HepG2 (cell line): ENCODE data around the gene COL4A6. TPM values are rescaled to one million over a fixed set of nuclear protein-coding genes. Genes with fewer than 3 reads are reported as not detected.

Experiments
- ETV5 ChIP-seq: IDR thresholded peaks from 2 replicates; pipeline ENCODE4 v1.6.1; 2018; ENCODE audit warnings: missing biosample characterization, missing genetic modification reagents, inconsistent platforms, borderline replicate concordance
- FOXA3 ChIP-seq: IDR thresholded peaks from 2 replicates; pipeline ENCODE4 v1.6.1; 2016; ENCODE audit warnings: missing genetic modification reagents, missing compliant biosample characterization
- FOXJ3 ChIP-seq: sonication (generic); formaldehyde crosslinking; IDR thresholded peaks from 2 replicates; pipeline ENCODE4 v1.4.0; 2020; ENCODE audit warnings: missing genetic modification reagents, mild to moderate bottlenecking, borderline replicate concordance
- KAT8 ChIP-seq: IDR thresholded peaks from 2 replicates; pipeline ENCODE4 v1.6.1; 2016; ENCODE audit warnings: missing genetic modification reagents, missing compliant biosample characterization
- MED1 ChIP-seq: sonication (generic); formaldehyde crosslinking; IDR thresholded peaks from 2 replicates; pipeline ENCODE4 v1.4.0; 2020; ENCODE audit warnings: missing genetic modification reagents
- SAP130 ChIP-seq: IDR thresholded peaks from 2 replicates; pipeline ENCODE4 v1.6.1; 2016; ENCODE audit warnings: low read depth
- SOX13 ChIP-seq, 3 experiments: fragments of 450-650 bp in 1 of 3; sonication (generic) in 1 of 3; formaldehyde crosslinking in 1 of 3; IDR thresholded peaks in 2 of 3; conservative IDR thresholded peaks in 1 of 3; 2 replicates each; pipeline versions ENCODE4 v1.5.0 to v1.6.1; 2016 to 2020; ENCODE audit warnings: antibody characterized with exemption in 1 of 3, mild to moderate bottlenecking in 1 of 3, missing compliant biosample characterization in 1 of 3, missing genetic modification reagents in 1 of 3, moderate library complexity in 1 of 3
- ZBTB20 ChIP-seq: sonication (generic); formaldehyde crosslinking; IDR thresholded peaks from 2 replicates; pipeline ENCODE4 v1.8.1; 2023; ENCODE audit warnings: missing genetic modification reagents, low read depth, mild to moderate bottlenecking, borderline replicate concordance
- ZFX ChIP-seq: sonication (generic); formaldehyde crosslinking; IDR thresholded peaks from 2 replicates; pipeline ENCODE4 v1.4.0; 2020; ENCODE audit warnings: mild to moderate bottlenecking, low read depth, missing genetic modification reagents, moderate library complexity
- ZNF317 ChIP-seq: sonication (generic); formaldehyde crosslinking; IDR thresholded peaks from 2 replicates; pipeline ENCODE4 v1.5.0; 2020; ENCODE audit warnings: mild to moderate bottlenecking, missing genetic modification reagents
- ZNF614 ChIP-seq: IDR thresholded peaks from 2 replicates; pipeline ENCODE4 v1.6.1; 2018; ENCODE audit warnings: missing biosample characterization, missing genetic modification reagents, inconsistent platforms, borderline replicate concordance
- ZNF775 ChIP-seq: sonication (generic); formaldehyde crosslinking; IDR thresholded peaks from 2 replicates; pipeline ENCODE4 v1.4.0; 2020; ENCODE audit warnings: missing genetic modification reagents, mild to moderate bottlenecking, moderate library complexity, borderline replicate concordance
- ZSCAN30 ChIP-seq: sonication (generic); formaldehyde crosslinking; IDR thresholded peaks from 2 replicates; pipeline ENCODE4 v1.5.0; 2020; ENCODE audit warnings: mild to moderate bottlenecking, missing genetic modification reagents
- polyA plus RNA-seq, 8 experiments: library from polyadenylated mRNA; depleted of rRNA in 3 of 8; stranded (reverse) in 7 of 8; unstranded in 1 of 8; fragments of >200 nt; fragmentation: Illumina TruSeq in 4 of 8; extraction: Trizol in 4 of 8; gene quantifications; 2 replicates each; pipeline versions ENCODE4 v1.2.1 to v1.2.3, GENCODE V29; 2011 to 2016; ENCODE audit warnings: low read depth in 4 of 8, missing spikeins in 1 of 8, mixed read lengths in 1 of 8; ENCODE audit not compliant: insufficient read depth in 1 of 8
- total RNA-seq, 5 experiments: library from RNA; depleted of rRNA; stranded (reverse); fragments of >200 nt; fragmentation: Illumina TruSeq; extraction: Trizol; gene quantifications; 2 replicates each; pipeline ENCODE4 v1.2.3, GENCODE V29; 2016; ENCODE audit warnings: low read depth in 1 of 5
- TF ChIP-seq, protein P1 (sequence below): sonication (generic); formaldehyde crosslinking; IDR thresholded peaks from 2 replicates; pipeline ENCODE4 v1.9.0; 2021; ENCODE audit warnings: mild to moderate bottlenecking, missing genetic modification reagents
- TF ChIP-seq, protein P2 (sequence below): sonication (generic); formaldehyde crosslinking; IDR thresholded peaks from 2 replicates; pipeline ENCODE4 v1.5.1; 2020; ENCODE audit warnings: missing genetic modification reagents, mild to moderate bottlenecking, borderline replicate concordance
- TF ChIP-seq, protein P3 (sequence below): IDR thresholded peaks from 2 replicates; pipeline ENCODE4 v1.6.1; 2016; ENCODE audit warnings: mild to moderate bottlenecking
- TF ChIP-seq, protein P4 (sequence below): sonication (generic); formaldehyde crosslinking; IDR thresholded peaks from 2 replicates; pipeline ENCODE4 v1.5.1; 2020; ENCODE audit warnings: mild to moderate bottlenecking, moderate library complexity, missing genetic modification reagents

The COL4A6 gene
- total and polyA plus RNA-seq, 2 of the 13 experiments (the other 11 are each of a cell fraction or from before 2014, with no cell fraction given): 4.5 to 8.2 TPM

DNA sequence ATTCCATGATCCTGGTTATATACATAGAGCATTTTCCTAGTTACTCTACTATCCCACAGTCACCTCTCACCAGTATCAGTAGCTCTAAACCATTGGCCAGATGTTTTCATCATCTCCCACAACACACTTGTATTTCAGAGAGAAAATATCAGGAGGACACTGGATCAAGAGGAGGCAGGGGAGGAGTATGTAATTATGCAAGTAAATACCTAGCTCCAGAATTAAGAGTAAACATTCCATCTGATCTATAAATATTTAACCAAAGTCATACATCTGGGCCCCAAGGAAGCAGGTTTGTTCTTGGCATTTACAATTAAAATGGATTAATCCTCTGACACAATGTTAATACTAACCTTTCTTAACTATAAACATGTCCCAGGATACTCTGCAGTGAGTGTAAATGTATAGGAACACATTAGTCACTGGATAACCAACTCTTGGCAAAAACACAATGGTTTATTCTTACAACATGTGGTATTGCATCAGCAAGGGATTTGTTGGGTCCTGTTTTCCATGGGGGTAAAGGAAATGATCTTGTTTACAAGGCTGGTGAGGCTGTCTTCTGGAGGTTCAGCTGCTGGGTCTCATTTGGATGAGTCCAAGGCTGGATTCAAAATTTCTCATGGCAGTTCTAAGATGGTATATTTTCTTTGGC is 176.5 kb downstream of the COL4A6 start (continued):
- TF ChIP-seq, protein P1, sequence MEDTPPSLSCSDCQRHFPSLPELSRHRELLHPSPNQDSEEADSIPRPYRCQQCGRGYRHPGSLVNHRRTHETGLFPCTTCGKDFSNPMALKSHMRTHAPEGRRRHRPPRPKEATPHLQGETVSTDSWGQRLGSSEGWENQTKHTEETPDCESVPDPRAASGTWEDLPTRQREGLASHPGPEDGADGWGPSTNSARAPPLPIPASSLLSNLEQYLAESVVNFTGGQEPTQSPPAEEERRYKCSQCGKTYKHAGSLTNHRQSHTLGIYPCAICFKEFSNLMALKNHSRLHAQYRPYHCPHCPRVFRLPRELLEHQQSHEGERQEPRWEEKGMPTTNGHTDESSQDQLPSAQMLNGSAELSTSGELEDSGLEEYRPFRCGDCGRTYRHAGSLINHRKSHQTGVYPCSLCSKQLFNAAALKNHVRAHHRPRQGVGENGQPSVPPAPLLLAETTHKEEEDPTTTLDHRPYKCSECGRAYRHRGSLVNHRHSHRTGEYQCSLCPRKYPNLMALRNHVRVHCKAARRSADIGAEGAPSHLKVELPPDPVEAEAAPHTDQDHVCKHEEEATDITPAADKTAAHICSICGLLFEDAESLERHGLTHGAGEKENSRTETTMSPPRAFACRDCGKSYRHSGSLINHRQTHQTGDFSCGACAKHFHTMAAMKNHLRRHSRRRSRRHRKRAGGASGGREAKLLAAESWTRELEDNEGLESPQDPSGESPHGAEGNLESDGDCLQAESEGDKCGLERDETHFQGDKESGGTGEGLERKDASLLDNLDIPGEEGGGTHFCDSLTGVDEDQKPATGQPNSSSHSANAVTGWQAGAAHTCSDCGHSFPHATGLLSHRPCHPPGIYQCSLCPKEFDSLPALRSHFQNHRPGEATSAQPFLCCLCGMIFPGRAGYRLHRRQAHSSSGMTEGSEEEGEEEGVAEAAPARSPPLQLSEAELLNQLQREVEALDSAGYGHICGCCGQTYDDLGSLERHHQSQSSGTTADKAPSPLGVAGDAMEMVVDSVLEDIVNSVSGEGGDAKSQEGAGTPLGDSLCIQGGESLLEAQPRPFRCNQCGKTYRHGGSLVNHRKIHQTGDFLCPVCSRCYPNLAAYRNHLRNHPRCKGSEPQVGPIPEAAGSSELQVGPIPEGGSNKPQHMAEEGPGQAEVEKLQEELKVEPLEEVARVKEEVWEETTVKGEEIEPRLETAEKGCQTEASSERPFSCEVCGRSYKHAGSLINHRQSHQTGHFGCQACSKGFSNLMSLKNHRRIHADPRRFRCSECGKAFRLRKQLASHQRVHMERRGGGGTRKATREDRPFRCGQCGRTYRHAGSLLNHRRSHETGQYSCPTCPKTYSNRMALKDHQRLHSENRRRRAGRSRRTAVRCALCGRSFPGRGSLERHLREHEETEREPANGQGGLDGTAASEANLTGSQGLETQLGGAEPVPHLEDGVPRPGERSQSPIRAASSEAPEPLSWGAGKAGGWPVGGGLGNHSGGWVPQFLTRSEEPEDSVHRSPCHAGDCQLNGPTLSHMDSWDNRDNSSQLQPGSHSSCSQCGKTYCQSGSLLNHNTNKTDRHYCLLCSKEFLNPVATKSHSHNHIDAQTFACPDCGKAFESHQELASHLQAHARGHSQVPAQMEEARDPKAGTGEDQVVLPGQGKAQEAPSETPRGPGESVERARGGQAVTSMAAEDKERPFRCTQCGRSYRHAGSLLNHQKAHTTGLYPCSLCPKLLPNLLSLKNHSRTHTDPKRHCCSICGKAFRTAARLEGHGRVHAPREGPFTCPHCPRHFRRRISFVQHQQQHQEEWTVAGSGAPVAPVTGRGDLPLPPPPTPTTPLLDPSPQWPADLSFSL (CRISPR knock-in tag): no peak
- TF ChIP-seq, protein P2, sequence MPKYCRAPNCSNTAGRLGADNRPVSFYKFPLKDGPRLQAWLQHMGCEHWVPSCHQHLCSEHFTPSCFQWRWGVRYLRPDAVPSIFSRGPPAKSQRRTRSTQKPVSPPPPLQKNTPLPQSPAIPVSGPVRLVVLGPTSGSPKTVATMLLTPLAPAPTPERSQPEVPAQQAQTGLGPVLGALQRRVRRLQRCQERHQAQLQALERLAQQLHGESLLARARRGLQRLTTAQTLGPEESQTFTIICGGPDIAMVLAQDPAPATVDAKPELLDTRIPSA (CRISPR knock-in tag): no peak
- TF ChIP-seq ZNF317 (CRISPR knock-in tag) (no peak), ZSCAN30 (CRISPR knock-in tag) (no peak), SOX13 (IDR thresholded peaks at IDR 0.05) (peak; percentile 26; the same call in 1 of the 2 replicates), SOX13 (CRISPR knock-in tag; conservative IDR thresholded peaks at IDR 0.05 in 1 of 2, IDR thresholded peaks at IDR 0.05 in 1 of 2) (peak in 1 of 2 experiments; percentile 92; a peak in 2 of 4 replicates), FOXJ3 (CRISPR knock-in tag) (peak; percentile 52; the same call in 1 of the 2 replicates), KAT8 (peak; percentile 44; the same call in 1 of the 2 replicates), ZBTB20 (peak; percentile 86; the same call in 1 of the 2 replicates), ETV5 (CRISPR knock-in tag) (peak; percentile 50; the same call in 1 of the 2 replicates), ZNF614 (CRISPR knock-in tag) (0 out of 2 replicates have a peak, but pooled peaks have one; percentile 20), MED1 (CRISPR knock-in tag) (peak; percentile 83), ZFX (no peak), ZNF775 (CRISPR knock-in tag) (no peak), SAP130 (CRISPR knock-in tag) (peak; percentile 53; the same call in 1 of the 2 replicates), FOXA3 (CRISPR knock-in tag) (peak; percentile 83)
- TF ChIP-seq, protein P3, sequence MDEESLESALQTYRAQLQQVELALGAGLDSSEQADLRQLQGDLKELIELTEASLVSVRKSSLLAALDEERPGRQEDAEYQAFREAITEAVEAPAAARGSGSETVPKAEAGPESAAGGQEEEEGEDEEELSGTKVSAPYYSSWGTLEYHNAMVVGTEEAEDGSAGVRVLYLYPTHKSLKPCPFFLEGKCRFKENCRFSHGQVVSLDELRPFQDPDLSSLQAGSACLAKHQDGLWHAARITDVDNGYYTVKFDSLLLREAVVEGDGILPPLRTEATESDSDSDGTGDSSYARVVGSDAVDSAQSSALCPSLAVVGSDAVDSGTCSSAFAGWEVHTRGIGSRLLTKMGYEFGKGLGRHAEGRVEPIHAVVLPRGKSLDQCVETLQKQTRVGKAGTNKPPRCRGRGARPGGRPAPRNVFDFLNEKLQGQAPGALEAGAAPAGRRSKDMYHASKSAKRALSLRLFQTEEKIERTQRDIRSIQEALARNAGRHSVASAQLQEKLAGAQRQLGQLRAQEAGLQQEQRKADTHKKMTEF (CRISPR knock-in tag): peak; percentile 35; the same call in 1 of the 2 replicates
- TF ChIP-seq, protein P4, sequence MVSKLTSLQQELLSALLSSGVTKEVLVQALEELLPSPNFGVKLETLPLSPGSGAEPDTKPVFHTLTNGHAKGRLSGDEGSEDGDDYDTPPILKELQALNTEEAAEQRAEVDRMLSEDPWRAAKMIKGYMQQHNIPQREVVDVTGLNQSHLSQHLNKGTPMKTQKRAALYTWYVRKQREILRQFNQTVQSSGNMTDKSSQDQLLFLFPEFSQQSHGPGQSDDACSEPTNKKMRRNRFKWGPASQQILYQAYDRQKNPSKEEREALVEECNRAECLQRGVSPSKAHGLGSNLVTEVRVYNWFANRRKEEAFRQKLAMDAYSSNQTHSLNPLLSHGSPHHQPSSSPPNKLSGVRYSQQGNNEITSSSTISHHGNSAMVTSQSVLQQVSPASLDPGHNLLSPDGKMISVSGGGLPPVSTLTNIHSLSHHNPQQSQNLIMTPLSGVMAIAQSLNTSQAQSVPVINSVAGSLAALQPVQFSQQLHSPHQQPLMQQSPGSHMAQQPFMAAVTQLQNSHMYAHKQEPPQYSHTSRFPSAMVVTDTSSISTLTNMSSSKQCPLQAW (CRISPR knock-in tag): 0 out of 2 replicates have a peak, but pooled peaks have one; percentile 20
